Measurements from ENCODE around the gene COG5. TPM values are rescaled to one million over a fixed set of nuclear protein-coding genes. Genes with fewer than 3 reads are reported as not detected.

COG5 gene
- total RNA-seq, 2 experiments from 2014 or later: 40.9 to 60.2 TPM

DNA sequence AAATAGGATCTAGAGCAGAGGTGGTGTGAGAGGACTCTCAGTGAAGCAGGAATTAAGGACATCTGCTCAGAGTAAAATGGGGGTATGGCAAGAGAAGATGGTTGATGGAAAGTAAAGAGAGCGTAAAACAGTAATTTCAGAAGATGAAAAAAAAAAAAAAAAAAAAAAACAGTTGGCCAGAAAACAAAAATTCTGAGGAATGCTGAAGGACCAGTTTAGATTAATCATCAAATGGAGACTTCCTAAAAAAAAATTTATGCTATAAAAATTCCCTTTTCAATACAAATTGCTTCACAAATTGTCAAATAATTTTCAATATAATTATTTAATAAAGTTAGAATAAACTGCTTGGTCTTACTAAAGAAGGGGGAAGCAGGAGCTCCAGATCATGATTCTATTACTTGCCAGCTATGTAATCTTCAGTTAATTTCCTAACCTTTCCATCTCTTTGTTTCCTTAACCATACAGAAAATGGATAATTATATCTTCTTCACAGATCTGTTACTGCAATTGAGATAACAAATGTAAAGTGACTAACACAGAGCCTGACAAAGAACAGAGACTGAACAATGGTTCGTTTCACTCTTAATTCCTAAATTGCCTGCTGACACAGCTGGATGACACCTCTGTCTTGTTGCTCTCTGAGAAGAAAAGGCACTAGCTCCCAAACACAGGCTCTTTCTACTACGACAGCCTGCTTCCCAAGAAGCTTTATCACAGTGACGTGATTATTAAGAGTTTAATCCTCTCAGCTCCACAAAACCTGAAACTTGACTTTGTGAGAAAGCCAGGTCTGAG lies 158.8 kb downstream of the COG5 start:
- intact Hi-C loops (cut with micrococcal nuclease; ENCODE audit: unreplicated experiment): no loop called here
- CTCF ChIA-PET (ENCODE audit: unreplicated experiment): no interaction called here
- H3K4me2 ChIP-seq (ENCODE audit: low read length): no peak overlapping the region

DNA sequence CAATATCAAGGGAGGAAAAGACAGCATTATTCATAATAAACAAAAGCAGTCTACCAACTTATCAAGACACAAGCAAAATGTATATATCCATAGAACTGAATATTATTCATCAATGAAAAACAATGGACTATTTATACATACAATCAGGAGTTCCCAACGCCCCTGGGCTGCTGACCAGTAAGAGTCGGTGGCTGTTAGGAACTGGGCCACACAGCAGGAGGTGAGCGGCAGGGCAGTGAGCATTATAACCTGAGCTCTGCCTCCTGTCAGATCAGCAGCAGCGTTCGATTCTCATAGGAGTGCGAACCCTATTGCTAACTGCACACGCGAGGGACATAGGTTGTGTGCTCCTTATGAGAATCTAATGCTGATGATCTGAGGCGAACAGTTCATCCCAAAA lies 165.6 kb downstream of the COG5 start:
- no peaks in the 10 kb centered on the region for H3K4me1 ChIP-seq (ENCODE audit: insufficient read depth, low read length, poor library complexity, severe bottlenecking)
- CTCF ChIA-PET (ENCODE audit: unreplicated experiment): no interaction called here
- no peak for TF ChIP-seq EZH2phosphoT487 (IDR thresholded peaks at IDR 0.05; ENCODE audit: borderline replicate concordance, low read depth, low read length)
- TF ChIP-seq, protein P1, sequence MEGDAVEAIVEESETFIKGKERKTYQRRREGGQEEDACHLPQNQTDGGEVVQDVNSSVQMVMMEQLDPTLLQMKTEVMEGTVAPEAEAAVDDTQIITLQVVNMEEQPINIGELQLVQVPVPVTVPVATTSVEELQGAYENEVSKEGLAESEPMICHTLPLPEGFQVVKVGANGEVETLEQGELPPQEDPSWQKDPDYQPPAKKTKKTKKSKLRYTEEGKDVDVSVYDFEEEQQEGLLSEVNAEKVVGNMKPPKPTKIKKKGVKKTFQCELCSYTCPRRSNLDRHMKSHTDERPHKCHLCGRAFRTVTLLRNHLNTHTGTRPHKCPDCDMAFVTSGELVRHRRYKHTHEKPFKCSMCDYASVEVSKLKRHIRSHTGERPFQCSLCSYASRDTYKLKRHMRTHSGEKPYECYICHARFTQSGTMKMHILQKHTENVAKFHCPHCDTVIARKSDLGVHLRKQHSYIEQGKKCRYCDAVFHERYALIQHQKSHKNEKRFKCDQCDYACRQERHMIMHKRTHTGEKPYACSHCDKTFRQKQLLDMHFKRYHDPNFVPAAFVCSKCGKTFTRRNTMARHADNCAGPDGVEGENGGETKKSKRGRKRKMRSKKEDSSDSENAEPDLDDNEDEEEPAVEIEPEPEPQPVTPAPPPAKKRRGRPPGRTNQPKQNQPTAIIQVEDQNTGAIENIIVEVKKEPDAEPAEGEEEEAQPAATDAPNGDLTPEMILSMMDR (conservative IDR thresholded peaks at IDR 0.05; ENCODE audit: low read length): no peak
- H2AFZ ChIP-seq (ENCODE audit: low read length): no peak overlapping the region
- H3K9me3 ChIP-seq (ENCODE audit: low read length): no peaks in the 10 kb centered on the region; the same call in 1 of the 2 replicates
- no peak overlapping the region for H3K27ac ChIP-seq (ENCODE audit: low read depth, low read length, poor library complexity, severe bottlenecking)
- no peaks in the 10 kb centered on the region; the same call in 1 of the 2 replicates for H3K36me3 ChIP-seq (ENCODE audit: insufficient read depth, low read length)
- no peak overlapping the region for H3K4me3 ChIP-seq (ENCODE audit: low read depth, low read length, poor library complexity, severe bottlenecking)
- DNase-seq (ENCODE audit: low spot score): no peak
- no peaks in the 10 kb centered on the region for H4K20me1 ChIP-seq (ENCODE audit: insufficient read depth, low read length)
- no peaks in the 10 kb centered on the region for H3K9me2 ChIP-seq (ENCODE audit: insufficient read depth, low read length)
- H3K79me2 ChIP-seq (ENCODE audit: insufficient read depth, low read depth, low read length): no peaks in the 10 kb centered on the region
- H3K4me2 ChIP-seq (ENCODE audit: low read length): no peak overlapping the region
- no TSS peak for BruUV-seq (replicated peaks)
- intact Hi-C loops (cut with micrococcal nuclease; ENCODE audit: unreplicated experiment): no loop called here
- POLR2A ChIA-PET: interaction anchor here (0.6 kb wide), 1 partner anchor 121 kb away, joined by 3 read pairs; no protein-coding TSS in a partner anchor

More for the DNA sequence above, 158.8 kb downstream of the COG5 start:
- H3K4me1 ChIP-seq (ENCODE audit: insufficient read depth, low read length, poor library complexity, severe bottlenecking): no peaks in the 10 kb centered on the region
- H4K20me1 ChIP-seq (ENCODE audit: insufficient read depth, low read length): no peaks in the 10 kb centered on the region
- H3K4me3 ChIP-seq (ENCODE audit: low read depth, low read length, poor library complexity, severe bottlenecking): no peak overlapping the region
- no peak for DNase-seq (ENCODE audit: low spot score)
- POLR2A ChIA-PET: interaction anchor here (0.7 to 1.4 kb wide), 5 partner anchors 9 to 152 kb away, joined by 3 to 5 read pairs (median 4); no protein-coding TSS in a partner anchor
- no TSS peak for BruUV-seq (replicated peaks)
- H3K36me3 ChIP-seq (ENCODE audit: insufficient read depth, low read length): peaks cover 2% of the 10 kb centered on the region; the same call in 1 of the 2 replicates
- no peaks in the 10 kb centered on the region for H3K9me3 ChIP-seq (ENCODE audit: low read length)
- no peak overlapping the region for H3K27ac ChIP-seq (ENCODE audit: low read depth, low read length, poor library complexity, severe bottlenecking)
- no peak for TF ChIP-seq EZH2phosphoT487 (IDR thresholded peaks at IDR 0.05; ENCODE audit: borderline replicate concordance, low read depth, low read length)
- TF ChIP-seq, protein P1 (conservative IDR thresholded peaks at IDR 0.05; ENCODE audit: low read length): no peak
- no peak overlapping the region for H2AFZ ChIP-seq (ENCODE audit: low read length)
- no peaks in the 10 kb centered on the region for H3K9me2 ChIP-seq (ENCODE audit: insufficient read depth, low read length)
- no peaks in the 10 kb centered on the region for H3K79me2 ChIP-seq (ENCODE audit: insufficient read depth, low read depth, low read length)

DNA sequence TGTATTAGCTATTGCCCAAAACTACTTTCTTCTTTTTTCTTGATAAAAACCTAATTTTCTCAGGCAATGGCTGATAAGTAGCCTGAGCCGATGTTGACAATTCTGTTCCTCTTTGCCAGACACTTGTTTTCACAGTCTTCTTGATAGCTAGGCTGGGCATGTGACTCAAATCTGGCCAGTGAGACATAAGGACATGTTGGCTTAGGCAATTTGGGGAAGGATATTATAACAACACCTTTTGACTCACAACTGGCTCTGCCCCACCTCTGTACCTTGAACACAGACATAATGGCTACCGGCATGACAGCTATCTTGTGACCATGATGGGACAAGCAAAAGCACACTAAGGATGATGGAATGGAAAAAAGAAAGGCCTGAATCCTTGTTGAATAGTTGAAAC lies 166.7 kb downstream of the COG5 start:
- intact Hi-C loops (cut with micrococcal nuclease; ENCODE audit: unreplicated experiment): no loop called here
- no peak overlapping the region for H2AFZ ChIP-seq (ENCODE audit: low read length)
- no peaks in the 10 kb centered on the region for H3K9me2 ChIP-seq (ENCODE audit: insufficient read depth, low read length)
- BruUV-seq (replicated peaks): no TSS peak
- H3K79me2 ChIP-seq (ENCODE audit: insufficient read depth, low read depth, low read length): no peaks in the 10 kb centered on the region
- no peak overlapping the region for H3K4me2 ChIP-seq (ENCODE audit: low read length)
- no peak overlapping the region for H3K27ac ChIP-seq (ENCODE audit: low read depth, low read length, poor library complexity, severe bottlenecking)
- ChIA-PET POLR2A (interaction anchor here (0.7 to 1.4 kb wide), 6 partner anchors 11 to 982 kb away, joined by 3 to 6 read pairs (median 3); no protein-coding TSS in a partner anchor), CTCF (ENCODE audit: unreplicated experiment) (no interaction called here)
- TF ChIP-seq, protein P1 (conservative IDR thresholded peaks at IDR 0.05; ENCODE audit: low read length): no peak
- no peak for TF ChIP-seq EZH2phosphoT487 (IDR thresholded peaks at IDR 0.05; ENCODE audit: borderline replicate concordance, low read depth, low read length)
- no peaks in the 10 kb centered on the region; the same call in 1 of the 2 replicates for H3K36me3 ChIP-seq (ENCODE audit: insufficient read depth, low read length)
- H3K4me3 ChIP-seq (ENCODE audit: low read depth, low read length, poor library complexity, severe bottlenecking): no peak overlapping the region
- no peaks in the 10 kb centered on the region for H4K20me1 ChIP-seq (ENCODE audit: insufficient read depth, low read length)
- no peaks in the 10 kb centered on the region; the same call in 1 of the 2 replicates for H3K9me3 ChIP-seq (ENCODE audit: low read length)
- H3K4me1 ChIP-seq (ENCODE audit: insufficient read depth, low read length, poor library complexity, severe bottlenecking): no peaks in the 10 kb centered on the region
- DNase-seq (ENCODE audit: low spot score): no peak

All from OCI-LY7 (cell line).